HFFc6 (cell line): ENCODE results near the gene HHAT. TPM values are rescaled to one million over a fixed set of nuclear protein-coding genes. Genes with fewer than 3 reads are reported as not detected.

Experiments used
- DNase-seq: peaks from one replicate; pipeline ENCODE4 v3.0.0-alpha.2; 2018
- H3K27ac Mint-ChIP-seq: 2 replicates; pipeline ENCODE4 v1.8.0; 2020; ENCODE audit warnings: mild to moderate bottlenecking, mixed read lengths
- H3K27me3 Mint-ChIP-seq: 2 replicates; pipeline ENCODE4 v1.8.0; 2021; ENCODE audit warnings: mild to moderate bottlenecking, moderate library complexity, mixed read lengths; ENCODE audit not compliant: insufficient read depth
- H3K36me3 Mint-ChIP-seq: 2 replicates; pipeline ENCODE4 v1.8.0; 2021; ENCODE audit warnings: low read depth, mixed read lengths
- H3K4me1 Mint-ChIP-seq: 2 replicates; pipeline ENCODE4 v1.8.0; 2020; ENCODE audit warnings: low read depth, mixed read lengths
- H3K4me3 Mint-ChIP-seq: 2 replicates; pipeline ENCODE4 v1.8.0; 2020; ENCODE audit warnings: mild to moderate bottlenecking, moderate library complexity, mixed read lengths
- H3K9me3 Mint-ChIP-seq: 2 replicates; pipeline ENCODE4 v1.8.0; 2020; ENCODE audit warnings: mild to moderate bottlenecking, mixed read lengths
- total RNA-seq, 6 experiments: library from RNA; stranded (reverse); fragmentation: NEBNext Ultra II Directional; extraction: Animal tissue kit (Norgen Biotek cat#: 25700); gene quantifications; 2 replicates in 1 of 6; 3 replicates in 5 of 6; pipeline ENCODE4 v1.2.3, GENCODE V29; 2021
- TF ChIP-seq, protein P1 (sequence below): fragments of 200-600 bp; sonication (generic); IDR thresholded peaks from 2 replicates; pipeline ENCODE4 v1.5.0; 2021; ENCODE audit warnings: antibody characterized with exemption, mild to moderate bottlenecking

HHAT gene
- total RNA-seq, 6 experiments from 2014 or later: 2.8 to 3.9 (median 3.2) TPM

DNA sequence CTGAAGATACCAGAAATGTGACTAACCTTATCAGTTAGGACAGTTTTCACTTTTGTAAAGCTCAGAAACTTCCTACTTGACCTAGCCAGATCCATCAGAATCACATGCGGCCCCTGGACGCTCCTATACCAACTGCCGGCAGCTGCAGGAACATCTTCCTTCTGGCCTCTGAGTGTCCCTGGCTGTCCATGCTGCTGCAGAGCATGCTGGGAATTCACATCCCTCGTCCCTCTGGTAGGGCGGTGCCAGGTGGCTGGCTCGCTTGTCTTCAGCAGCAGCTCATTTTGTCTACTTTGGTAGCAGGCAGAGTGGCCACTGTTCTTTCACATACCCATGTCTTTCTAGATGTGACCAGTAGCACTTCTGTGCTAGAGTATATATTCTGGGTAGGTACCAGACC is 34.4 kb downstream of the HHAT start:
- Mint-ChIP-seq H3K9me3 (no peaks in the 10 kb centered on the region), H3K4me3 (no peak overlapping the region), H3K27me3 (peaks cover 3% of the 10 kb centered on the region; the same call in 1 of the 2 replicates), H3K27ac (no peak overlapping the region), H3K4me1 (peaks cover 17% of the 10 kb centered on the region), H3K36me3 (no peaks in the 10 kb centered on the region)
- no peak for DNase-seq
- TF ChIP-seq, protein P1, sequence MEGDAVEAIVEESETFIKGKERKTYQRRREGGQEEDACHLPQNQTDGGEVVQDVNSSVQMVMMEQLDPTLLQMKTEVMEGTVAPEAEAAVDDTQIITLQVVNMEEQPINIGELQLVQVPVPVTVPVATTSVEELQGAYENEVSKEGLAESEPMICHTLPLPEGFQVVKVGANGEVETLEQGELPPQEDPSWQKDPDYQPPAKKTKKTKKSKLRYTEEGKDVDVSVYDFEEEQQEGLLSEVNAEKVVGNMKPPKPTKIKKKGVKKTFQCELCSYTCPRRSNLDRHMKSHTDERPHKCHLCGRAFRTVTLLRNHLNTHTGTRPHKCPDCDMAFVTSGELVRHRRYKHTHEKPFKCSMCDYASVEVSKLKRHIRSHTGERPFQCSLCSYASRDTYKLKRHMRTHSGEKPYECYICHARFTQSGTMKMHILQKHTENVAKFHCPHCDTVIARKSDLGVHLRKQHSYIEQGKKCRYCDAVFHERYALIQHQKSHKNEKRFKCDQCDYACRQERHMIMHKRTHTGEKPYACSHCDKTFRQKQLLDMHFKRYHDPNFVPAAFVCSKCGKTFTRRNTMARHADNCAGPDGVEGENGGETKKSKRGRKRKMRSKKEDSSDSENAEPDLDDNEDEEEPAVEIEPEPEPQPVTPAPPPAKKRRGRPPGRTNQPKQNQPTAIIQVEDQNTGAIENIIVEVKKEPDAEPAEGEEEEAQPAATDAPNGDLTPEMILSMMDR: no peak

- Mint-ChIP-seq H3K4me1 (peaks cover 19% of the 10 kb centered on the region), H3K27me3 (peaks cover 5% of the 10 kb centered on the region; the same call in 1 of the 2 replicates), H3K9me3 (no peaks in the 10 kb centered on the region), H3K27ac (no peak overlapping the region), H3K4me3 (no peak overlapping the region), H3K36me3 (no peaks in the 10 kb centered on the region)
- no peak for DNase-seq
- TF ChIP-seq, protein P1: no peak
These were observed 35.8 kb downstream of the HHAT start for GRCh38 chr1:210364479-210364878.

- peaks cover 5% of the 10 kb centered on the region; the same call in 1 of the 2 replicates for H3K27me3 Mint-ChIP-seq
- peaks cover 19% of the 10 kb centered on the region for H3K4me1 Mint-ChIP-seq
- H3K36me3 Mint-ChIP-seq: no peaks in the 10 kb centered on the region
- H3K9me3 Mint-ChIP-seq: no peaks in the 10 kb centered on the region
- H3K27ac Mint-ChIP-seq: no peak overlapping the region
- no peak for DNase-seq
- TF ChIP-seq, protein P1: no peak
- H3K4me3 Mint-ChIP-seq: no peak overlapping the region
These were observed 38.1 kb downstream of the HHAT start for GRCh38 chr1:210366767-210367166.

DNA sequence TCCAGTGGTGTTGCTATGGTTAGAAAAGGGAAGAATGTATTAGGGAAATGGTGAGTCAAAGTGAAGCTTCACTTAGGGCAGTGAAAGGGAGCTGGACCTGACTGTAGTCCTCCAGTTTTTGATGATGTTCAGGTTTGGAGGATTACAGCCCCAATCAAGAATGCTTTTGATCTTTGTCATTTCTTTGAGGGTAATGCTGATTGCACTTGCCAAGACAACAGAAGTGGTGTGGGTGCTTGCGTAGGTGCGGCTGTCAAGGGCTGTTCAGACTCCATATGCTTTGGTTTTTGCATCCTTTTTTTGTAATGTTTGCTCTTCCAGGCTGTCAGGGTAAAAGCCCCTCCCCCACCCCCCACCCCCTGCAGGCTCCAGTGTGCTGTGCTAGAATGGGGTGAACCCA is 38.9 kb downstream of the HHAT start:
- Mint-ChIP-seq H3K36me3 (no peaks in the 10 kb centered on the region), H3K4me3 (no peak overlapping the region), H3K4me1 (peaks cover 23% of the 10 kb centered on the region), H3K27me3 (peaks cover 5% of the 10 kb centered on the region; the same call in 1 of the 2 replicates), H3K27ac (no peak overlapping the region), H3K9me3 (no peaks in the 10 kb centered on the region)
- no peak for DNase-seq
- TF ChIP-seq, protein P1: no peak

- TF ChIP-seq, protein P1: no peak
- Mint-ChIP-seq H3K27ac (no peak overlapping the region), H3K36me3 (no peaks in the 10 kb centered on the region), H3K27me3 (peaks cover 5% of the 10 kb centered on the region), H3K4me1 (peaks cover 37% of the 10 kb centered on the region), H3K4me3 (no peak overlapping the region), H3K9me3 (no peaks in the 10 kb centered on the region)
- no peak for DNase-seq
These were observed 40.7 kb downstream of the HHAT start for GRCh38 chr1:210369425-210369824.

DNA sequence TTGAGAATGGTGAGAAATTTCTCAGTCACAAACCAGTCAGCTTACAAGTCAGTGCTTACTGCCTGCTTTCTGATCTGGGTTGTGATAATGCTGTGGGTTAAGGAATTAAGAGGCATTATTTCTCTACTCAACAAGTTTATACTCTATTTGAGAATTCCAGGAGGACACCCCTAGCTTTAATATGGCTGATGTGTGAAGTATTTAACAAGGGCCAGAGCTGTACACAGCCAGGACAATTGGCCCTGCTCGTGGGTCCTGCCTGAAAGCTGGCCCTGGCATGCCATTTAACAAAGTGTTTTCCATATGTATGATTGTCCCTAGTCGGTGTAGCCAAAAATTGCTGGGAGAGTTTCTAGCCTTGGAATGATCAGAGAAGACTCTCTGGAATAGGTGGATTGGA is 43.2 kb downstream of the HHAT start:
- no peaks in the 10 kb centered on the region for H3K9me3 Mint-ChIP-seq
- no peak overlapping the region for H3K4me3 Mint-ChIP-seq
- TF ChIP-seq, protein P1: no peak
- DNase-seq: no peak
- peaks cover 1% of the 10 kb centered on the region for H3K27me3 Mint-ChIP-seq
- H3K4me1 Mint-ChIP-seq: peaks cover 59% of the 10 kb centered on the region
- H3K27ac Mint-ChIP-seq: no peak overlapping the region
- H3K36me3 Mint-ChIP-seq: no peaks in the 10 kb centered on the region
